GM18870 (cell line): ENCODE results near the gene ZNF280D.
"Not testable (repeated sequence)": the region's sequence is repeated elsewhere in the genome, so short reads cannot be mapped to it uniquely, and the experiment has no call there.

Experiments used
- ATAC-seq: cut with Tn5 transposase; IDR thresholded peaks from one replicate; pipeline ENCODE4 v1.9.1; 2021; ENCODE audit warnings: moderate library complexity; ENCODE audit not compliant: unreplicated experiment

Gene ZNF280D

GRCh38 chr15:56733136-56734012 lies at the start of gene ZNF280D:
Gene ZNF280D (minus strand): TSS chr15:56733509. CDS start chr15:56707109, 26,400 bp downstream.
- ATAC-seq: peak; percentile 63

GRCh38 chr15:56782306-56782705 lies 49.0 kb upstream of the ZNF280D start:
- no peak for ATAC-seq

DNA sequence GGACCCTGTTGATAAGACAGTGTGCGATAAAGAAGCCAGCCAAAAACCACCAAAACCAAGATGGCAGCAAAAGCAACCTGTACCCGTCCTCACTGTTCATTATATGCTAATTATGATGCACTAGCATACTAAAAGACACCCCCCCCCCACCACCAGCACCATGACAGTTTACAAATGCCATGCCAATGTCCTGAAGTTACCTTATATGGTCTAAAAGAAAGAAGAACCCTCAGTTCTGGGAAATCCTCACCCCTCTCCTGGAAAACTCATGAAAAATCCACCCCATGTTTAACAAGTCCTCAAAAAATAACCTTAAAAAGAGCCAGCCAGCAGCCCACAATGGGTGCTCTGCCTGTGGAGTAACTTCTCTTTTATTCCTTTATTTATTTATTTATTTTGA lies 48.4 kb upstream of the ZNF280D start:
- no peak for ATAC-seq

- not testable (repeated sequence) for ATAC-seq
Observed at GRCh38 chr15:56780102-56780725, 46.9 kb upstream of the ZNF280D start.

- ATAC-seq: not testable (repeated sequence)
Observed at GRCh38 chr15:56779449-56779848, 46.1 kb upstream of the ZNF280D start.

DNA sequence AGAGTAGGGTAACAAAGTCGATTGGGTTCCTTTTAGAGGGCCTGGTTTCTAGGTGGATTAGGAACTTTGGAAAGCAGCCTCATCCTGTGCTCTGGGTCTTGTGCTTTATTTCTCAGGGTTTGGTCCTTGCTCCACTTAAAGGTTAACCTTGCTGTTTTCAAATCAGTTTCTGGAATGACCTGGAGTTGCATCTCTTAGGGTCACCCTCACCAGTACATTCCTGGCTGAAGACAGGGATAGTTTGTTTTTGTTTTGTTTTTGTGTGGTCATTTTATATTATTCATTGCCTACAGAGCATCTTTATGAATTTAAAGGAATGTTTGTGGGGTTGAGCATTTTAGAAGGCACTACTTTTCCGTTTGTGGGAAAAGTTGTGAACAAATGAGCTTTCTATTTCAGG lies 45.5 kb upstream of the ZNF280D start:
- no peak for ATAC-seq

GRCh38 chr15:56776839-56777238 lies 43.5 kb upstream of the ZNF280D start:
- ATAC-seq: no peak

GRCh38 chr15:56775641-56776040 lies 42.3 kb upstream of the ZNF280D start:
- ATAC-seq: no peak

- no peak for ATAC-seq
Observed at GRCh38 chr15:56774356-56774755, 41.0 kb upstream of the ZNF280D start.

- ATAC-seq: no peak
Observed at GRCh38 chr15:56772868-56773639, 39.7 kb upstream of the ZNF280D start.

DNA sequence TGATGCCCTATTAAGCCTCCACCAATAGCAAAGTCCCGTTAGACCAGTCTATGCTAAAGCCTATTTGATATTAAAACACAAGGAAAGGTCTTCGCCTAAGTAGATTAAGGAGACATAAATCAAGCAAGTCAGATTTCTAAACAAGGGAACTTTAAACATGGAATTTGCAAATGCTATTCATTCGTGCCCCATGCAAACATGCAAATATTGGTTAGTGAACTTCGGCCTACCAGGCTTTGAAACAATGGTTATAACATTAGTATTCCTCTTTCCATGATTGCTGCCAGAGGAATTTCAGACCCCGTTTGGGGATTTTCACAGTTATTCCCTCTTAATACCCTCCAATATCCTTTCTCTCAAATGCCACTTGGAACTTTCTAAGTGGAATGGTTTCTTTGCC lies 36.9 kb upstream of the ZNF280D start:
- no peak for ATAC-seq

- ATAC-seq: no peak
Observed at GRCh38 chr15:56767315-56767714, 34.0 kb upstream of the ZNF280D start.

- ATAC-seq: no peak
Observed at GRCh38 chr15:56765251-56765650, 31.9 kb upstream of the ZNF280D start.

GRCh38 chr15:56763141-56763895 lies 30.0 kb upstream of the ZNF280D start:
- ATAC-seq: no peak

DNA sequence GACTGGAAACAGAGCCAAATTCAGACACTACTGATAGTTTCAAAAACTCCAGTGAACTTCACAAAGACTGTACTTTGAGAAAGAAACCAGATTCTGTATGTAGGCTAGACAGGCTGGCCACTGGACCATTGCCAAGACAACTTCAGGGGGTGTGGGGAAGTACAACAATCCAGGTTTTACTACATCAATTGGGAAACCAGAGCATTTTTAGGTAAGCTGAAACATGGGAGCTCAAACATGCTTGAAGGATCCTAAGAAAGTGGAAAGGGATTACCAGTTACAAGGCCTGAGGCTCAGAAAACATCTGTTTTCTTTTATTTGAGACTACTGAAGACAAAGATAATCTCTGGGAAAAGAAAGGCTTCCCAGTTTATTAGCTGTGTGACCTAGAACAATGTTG lies 26.9 kb upstream of the ZNF280D start:
- no peak for ATAC-seq

GRCh38 chr15:56759450-56759845 lies 26.1 kb upstream of the ZNF280D start:
- ATAC-seq: no peak

GRCh38 chr15:56758770-56759449 lies 25.6 kb upstream of the ZNF280D start:
- no peak for ATAC-seq

- ATAC-seq: no peak
Observed at GRCh38 chr15:56757875-56758274, 24.6 kb upstream of the ZNF280D start.

DNA sequence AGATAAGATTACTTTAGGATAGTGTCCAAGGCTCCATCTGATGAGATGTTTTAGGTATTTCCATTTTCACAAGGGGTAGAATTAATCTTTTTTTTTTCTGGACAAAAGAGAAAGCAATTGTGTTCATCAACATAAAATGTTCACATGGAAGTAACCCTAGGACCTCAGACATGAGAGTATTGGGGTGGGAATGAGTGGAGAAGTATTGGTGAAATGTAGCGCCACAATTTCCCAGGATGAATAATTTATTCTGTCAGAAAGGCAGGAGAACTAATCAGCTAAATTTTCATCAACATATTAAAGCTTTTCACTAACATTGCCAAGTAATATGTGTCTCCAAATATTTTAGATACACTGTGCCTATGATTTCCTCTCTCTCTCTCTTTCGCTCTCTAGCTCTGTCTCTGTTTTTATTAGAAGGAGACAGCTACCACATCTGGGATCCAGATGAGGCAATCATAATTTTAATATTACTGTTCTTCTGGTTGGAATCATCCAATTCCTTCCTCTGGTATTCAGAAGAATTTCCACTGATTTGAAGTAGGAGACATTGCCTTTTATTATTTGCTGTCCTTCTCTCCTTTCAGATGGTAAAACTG lies 21.6 kb upstream of the ZNF280D start:
- ATAC-seq: no peak

GRCh38 chr15:56752986-56753385 lies 19.7 kb upstream of the ZNF280D start:
- no peak for ATAC-seq
